Brain microvascular endothelial cell (primary cell): ENCODE measurements around the gene HIVEP1.

ENCODE experiments used
- DNase-seq: peaks from one replicate; pipeline ENCODE4 v3.0.0-alpha.2; 2020
- H3K27ac ChIP-seq: fragments of 250-450 bp; sonication (Bioruptor Pico); 2 replicates; pipeline ENCODE4 v1.5.1; 2020; ENCODE audit warnings: mild to moderate bottlenecking, moderate library complexity
- H3K27me3 ChIP-seq: fragments of 250-450 bp; sonication (Bioruptor Pico); replicated peaks from 2 replicates; pipeline ENCODE4 v1.5.1; 2020; ENCODE audit warnings: mild to moderate bottlenecking
- H3K36me3 ChIP-seq: fragments of 250-450 bp; sonication (Bioruptor Pico); replicated peaks from 2 replicates; pipeline ENCODE4 v1.5.1; 2020; ENCODE audit warnings: mild to moderate bottlenecking
- H3K4me3 ChIP-seq: 2 replicates; pipeline ENCODE4 v1.5.1; 2011; ENCODE audit warnings: low read depth, mild to moderate bottlenecking, control low read depth, low read length, moderate library complexity
- CTCF ChIP-seq: IDR thresholded peaks from 2 replicates; pipeline ENCODE4 v1.5.1; 2011; ENCODE audit warnings: low read depth, mild to moderate bottlenecking, moderate library complexity, low read length, control low read depth, inconsistent platforms; ENCODE audit errors: missing control alignments
- in situ Hi-C: cut with HindIII; loops from 2 replicates; pipeline ENCODE4 v1.10.0; 2017; ENCODE audit warnings: low sequenced_read_pairs, low pct_ligation_motif_present

Gene HIVEP1

GRCh38 chr6:12034349-12034748 lies 22.2 kb downstream of the HIVEP1 start:
- H3K27ac ChIP-seq: no peak overlapping the region
- DNase-seq: no peak
- no peaks in the 10 kb centered on the region for H3K27me3 ChIP-seq
- H3K36me3 ChIP-seq: no peaks in the 10 kb centered on the region
- TF ChIP-seq CTCF: no peak
- in situ Hi-C loops: no loop called here
- H3K4me3 ChIP-seq: no peak overlapping the region

- DNase-seq: no peak
- no peaks in the 10 kb centered on the region for H3K27me3 ChIP-seq
- in situ Hi-C loops: no loop called here
- H3K4me3 ChIP-seq: no peak overlapping the region
- H3K36me3 ChIP-seq: peaks cover 3% of the 10 kb centered on the region
- H3K27ac ChIP-seq: no peak overlapping the region
- no peak for TF ChIP-seq CTCF
These were observed 22.7 kb downstream of the HIVEP1 start for GRCh38 chr6:12034837-12035236.

- in situ Hi-C loops: no loop called here
- H3K27me3 ChIP-seq: no peaks in the 10 kb centered on the region
- no peak overlapping the region for H3K4me3 ChIP-seq
- H3K36me3 ChIP-seq: peaks cover 3% of the 10 kb centered on the region
- no peak overlapping the region for H3K27ac ChIP-seq
- no peak for DNase-seq
- TF ChIP-seq CTCF: no peak
These were observed 24.7 kb downstream of the HIVEP1 start for GRCh38 chr6:12036766-12037165.

GRCh38 chr6:12037798-12038197 lies 25.7 kb downstream of the HIVEP1 start:
- Histone ChIP-seq H3K36me3 (peaks cover 3% of the 10 kb centered on the region), H3K27me3 (no peaks in the 10 kb centered on the region), H3K4me3 (no peak overlapping the region), H3K27ac (no peak overlapping the region)
- DNase-seq: no peak
- TF ChIP-seq CTCF: no peak
- in situ Hi-C loops: no loop called here

- Histone ChIP-seq H3K27ac (no peak overlapping the region), H3K27me3 (no peaks in the 10 kb centered on the region), H3K36me3 (peaks cover 3% of the 10 kb centered on the region), H3K4me3 (no peak overlapping the region)
- in situ Hi-C loops: no loop called here
- DNase-seq: no peak
- no peak for TF ChIP-seq CTCF
These were observed 27.7 kb downstream of the HIVEP1 start for GRCh38 chr6:12039540-12040459.
